ENCODE data around the gene APOE.
"Not testable (repeated sequence)": the region's sequence is repeated elsewhere in the genome, so short reads cannot be mapped to it uniquely, and the experiment has no call there.

The APOE gene

DNA sequence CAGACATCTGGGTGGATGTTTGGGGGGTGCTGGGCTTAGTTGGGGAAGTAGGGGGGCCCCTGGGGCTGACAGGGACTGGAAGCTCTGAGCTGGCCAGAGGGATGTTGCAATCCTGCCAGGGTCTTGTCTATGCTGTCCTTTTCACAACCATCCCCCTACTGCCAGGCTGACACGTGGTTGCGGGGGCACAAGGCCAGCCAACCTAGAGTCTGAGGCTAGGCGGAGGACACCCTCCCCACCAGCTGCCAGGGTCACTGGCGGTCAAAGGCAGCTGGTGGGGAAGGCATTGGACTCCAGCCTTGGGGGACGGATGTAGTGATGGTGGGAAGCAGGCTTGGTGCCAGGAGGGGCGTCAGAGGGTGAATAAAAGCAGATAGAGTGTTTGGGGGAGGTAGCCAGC lies 7.3 kb downstream of the APOE start:
- no peak for DNase-seq

DNA sequence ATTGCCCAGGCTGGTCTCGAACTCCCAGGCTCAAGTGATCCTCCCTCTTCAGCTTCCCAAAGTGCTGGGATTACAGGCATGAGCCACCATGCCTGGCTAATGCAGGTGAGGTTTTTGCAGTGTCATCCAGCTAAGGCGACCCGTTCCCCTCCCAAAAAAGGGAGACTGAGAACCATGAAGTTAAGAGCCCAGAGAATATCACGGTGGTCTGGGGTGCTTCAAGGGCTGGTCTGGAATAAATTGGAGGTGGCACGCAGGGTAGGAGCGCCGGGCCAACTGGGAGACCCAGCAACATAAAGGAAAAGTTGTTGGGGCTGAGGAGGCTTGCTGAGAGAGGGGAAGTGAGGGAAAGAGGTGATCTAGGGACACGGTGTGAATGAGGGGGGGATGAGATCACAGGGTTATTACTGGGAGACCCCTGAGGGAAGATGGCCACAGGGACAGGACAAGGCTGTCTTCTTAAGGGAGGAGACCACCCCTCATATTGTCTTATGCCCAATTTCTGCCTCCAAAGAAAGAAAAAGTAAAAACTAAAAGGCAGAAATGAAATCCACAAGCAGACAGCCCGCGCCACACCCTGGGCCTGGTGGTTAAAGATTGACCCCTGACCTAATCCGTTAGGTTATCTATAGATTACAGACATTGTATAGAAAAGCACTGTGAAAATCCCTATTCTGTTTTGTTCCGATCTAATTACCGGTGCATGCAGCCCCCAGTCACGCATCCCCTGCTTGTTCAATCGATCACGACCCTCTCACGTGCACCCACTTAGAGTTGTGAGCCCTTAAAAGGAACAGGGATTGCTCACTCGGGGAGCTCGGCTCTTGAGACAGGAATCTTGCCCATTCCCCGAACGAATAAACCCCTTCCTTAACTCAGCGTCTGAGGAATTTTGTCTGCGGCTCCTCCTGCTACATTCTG lies 8.2 kb downstream of the APOE start:
- not testable (repeated sequence) for DNase-seq

GRCh38 chr19:44914433-44915206 lies 9.0 kb downstream of the APOE start, which contains the start of gene APOC1:
Gene APOC1 (plus strand): TSS chr19:44914608. CDS start chr19:44914892, 284 bp downstream.
- DNase-seq = peak; percentile 63

DNA sequence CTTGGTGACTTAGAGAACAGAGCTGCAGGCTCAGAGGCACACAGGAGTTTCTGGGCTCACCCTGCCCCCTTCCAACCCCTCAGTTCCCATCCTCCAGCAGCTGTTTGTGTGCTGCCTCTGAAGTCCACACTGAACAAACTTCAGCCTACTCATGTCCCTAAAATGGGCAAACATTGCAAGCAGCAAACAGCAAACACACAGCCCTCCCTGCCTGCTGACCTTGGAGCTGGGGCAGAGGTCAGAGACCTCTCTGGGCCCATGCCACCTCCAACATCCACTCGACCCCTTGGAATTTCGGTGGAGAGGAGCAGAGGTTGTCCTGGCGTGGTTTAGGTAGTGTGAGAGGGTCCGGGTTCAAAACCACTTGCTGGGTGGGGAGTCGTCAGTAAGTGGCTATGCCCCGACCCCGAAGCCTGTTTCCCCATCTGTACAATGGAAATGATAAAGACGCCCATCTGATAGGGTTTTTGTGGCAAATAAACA lies 18.7 kb downstream of the APOE start:
- DNase-seq = no peak

GRCh38 chr19:44925114-44925891 lies 19.7 kb downstream of the APOE start:
- no peak for DNase-seq

GRCh38 chr19:44926245-44927077 lies 20.9 kb downstream of the APOE start:
- DNase-seq = not testable (repeated sequence)

DNA sequence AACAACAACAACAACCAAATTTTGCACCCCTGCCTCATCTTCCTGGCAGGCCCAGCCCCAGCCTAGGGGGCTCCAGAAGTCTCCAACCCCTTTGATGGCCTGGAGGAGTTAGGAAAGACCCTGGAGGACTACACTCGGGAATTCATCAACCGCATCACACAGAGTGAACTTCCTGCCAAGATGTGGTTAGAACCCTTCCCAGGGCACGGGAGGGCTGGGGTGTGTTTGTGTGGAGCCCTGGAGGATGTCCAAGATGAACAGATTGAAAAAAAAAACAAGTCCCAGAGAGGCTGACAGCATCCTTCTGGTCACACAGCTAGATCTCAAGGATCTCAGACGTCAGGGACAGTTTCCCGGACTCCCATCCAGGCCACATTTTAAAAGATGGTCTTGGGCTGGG lies 22.1 kb downstream of the APOE start:
- DNase-seq = no peak

- no peak for DNase-seq
These were observed 24.5 kb downstream of the APOE start for GRCh38 chr19:44930088-44930487.

DNA sequence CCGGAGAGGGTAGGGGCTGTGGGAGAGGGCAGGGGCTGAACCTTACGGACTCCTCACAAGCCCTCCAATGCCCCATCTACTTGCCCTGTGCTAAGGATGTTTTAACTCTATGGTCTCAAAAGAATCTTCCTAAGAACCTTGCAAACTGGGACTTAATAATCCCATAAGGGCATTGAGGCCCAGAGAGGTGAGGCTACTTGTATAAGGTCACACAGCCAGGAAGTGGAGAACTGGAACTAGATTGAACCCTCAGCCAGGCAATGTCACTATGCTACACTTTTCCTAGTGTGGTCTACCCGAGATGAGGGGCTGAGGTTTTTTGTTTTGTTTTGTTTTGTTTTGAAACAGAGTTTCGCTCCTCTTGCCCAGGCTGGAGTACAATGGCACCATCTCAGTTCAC lies 25.9 kb downstream of the APOE start:
- DNase-seq = no peak

GRCh38 chr19:44939668-44940067 lies 34.1 kb downstream of the APOE start:
- no peak for DNase-seq

GRCh38 chr19:44942067-44942571 lies 36.5 kb downstream of the APOE start, which contains the start of gene APOC4:
Gene APOC4 (plus strand): TSS chr19:44942237. CDS start chr19:44942278, 41 bp downstream.
- DNase-seq = no peak

GRCh38 chr19:44943801-44944249 lies 38.2 kb downstream of the APOE start:
- DNase-seq = no peak

DNA sequence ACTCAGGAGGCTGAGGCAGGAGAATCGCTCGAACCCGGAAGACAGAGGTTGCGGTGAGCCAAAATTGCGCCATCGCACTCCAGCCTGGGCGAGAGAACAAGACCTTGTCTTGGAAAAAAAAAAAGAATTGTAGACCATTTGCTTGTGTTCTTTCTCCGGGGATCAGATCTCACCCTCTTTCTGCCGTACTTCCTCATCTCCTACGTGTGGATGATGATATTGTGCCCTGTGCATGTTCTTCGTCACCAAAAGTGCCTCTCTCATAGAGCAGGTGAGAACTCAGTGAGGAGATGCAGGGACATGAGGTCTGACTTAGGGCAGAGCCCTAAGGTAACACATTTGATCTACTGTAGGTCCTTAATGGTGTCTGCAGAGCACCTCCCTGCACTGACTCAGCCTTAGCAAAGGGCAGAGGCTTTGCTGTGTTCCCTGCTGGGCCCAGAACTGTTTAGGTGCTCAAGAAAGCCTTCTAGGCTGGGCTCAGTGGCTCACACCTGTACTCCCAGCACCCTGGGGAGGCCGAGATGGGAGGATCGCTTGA lies 41.5 kb downstream of the APOE start:
- no peak for DNase-seq

- no peak for DNase-seq
These were observed 42.6 kb downstream of the APOE start for GRCh38 chr19:44948237-44948636.

DNA sequence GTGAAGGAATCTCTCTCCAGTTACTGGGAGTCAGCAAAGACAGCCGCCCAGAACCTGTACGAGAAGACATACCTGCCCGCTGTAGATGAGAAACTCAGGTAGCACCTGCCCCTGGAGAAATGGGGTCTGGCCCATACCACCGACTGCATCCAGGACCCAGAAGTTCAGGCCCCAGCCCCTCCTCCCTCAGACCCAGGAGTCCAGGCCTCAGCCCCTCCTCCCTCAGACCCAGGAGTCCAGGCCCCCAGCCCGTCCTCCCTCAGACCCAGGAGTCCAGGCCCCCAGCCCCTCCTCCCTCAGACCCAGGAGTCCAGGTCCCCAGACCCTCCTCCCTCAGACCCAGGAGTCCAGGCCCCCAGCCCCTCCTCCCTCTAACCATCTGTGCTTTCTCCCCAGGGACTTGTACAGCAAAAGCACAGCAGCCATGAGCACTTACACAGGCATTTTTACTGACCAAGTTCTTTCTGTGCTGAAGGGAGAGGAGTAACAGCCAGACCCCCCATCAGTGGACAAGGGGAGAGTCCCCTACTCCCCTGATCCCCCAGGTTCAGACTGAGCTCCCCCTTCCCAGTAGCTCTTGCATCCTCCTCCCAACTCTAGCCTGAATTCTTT lies 43.3 kb downstream of the APOE start:
- DNase-seq = no peak

DNA sequence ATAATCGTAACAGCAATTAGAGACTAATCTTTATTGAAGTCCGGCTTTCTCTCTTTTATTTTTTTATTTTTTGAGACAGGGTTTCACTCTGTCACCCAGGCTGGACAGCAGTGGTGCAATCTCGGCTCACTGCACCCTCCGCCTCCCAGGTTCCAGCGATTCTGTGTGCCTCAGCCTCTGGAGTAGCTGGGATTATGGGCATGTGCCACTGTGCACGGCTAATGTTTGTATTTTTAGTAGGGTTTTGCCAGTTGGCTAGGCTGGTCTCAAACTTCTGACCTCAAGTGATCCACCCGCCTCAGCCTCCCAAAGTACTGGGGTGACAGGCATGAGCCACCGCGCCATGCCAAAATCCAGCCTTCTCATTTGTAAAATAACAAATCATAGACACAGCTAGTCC lies 44.0 kb downstream of the APOE start:
- DNase-seq = no peak

GRCh38 chr19:44951179-44952159 lies 45.9 kb downstream of the APOE start:
- peak; percentile 2 for DNase-seq

DNA sequence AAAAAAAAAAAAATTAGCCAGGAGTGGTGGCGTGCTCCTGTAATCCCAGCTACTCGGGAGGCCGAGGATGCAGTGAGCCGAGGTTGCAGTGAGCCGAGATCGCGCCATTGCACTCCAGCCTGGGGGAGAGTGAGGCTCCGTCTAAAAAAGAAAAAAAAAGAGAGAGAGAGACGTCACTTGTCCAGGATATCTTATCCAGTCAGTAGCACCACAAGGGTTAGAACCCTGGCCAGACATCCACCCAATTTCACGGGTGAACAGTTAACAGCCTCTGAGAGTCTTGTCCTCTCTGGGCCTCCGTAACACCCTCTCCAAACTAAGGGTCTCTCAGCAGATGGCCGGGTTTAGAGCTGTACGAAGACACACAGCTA lies 48.7 kb downstream of the APOE start:
- DNase-seq = no peak

All from DMS153 (cell line).